Sigmoid colon (tissue), 4 donors: Measurements from ENCODE around the gene SLC9B2.

Source experiments
- EP300 ChIP-seq, 4 donors: sonication (generic); formaldehyde crosslinking; IDR thresholded peaks; one replicate each; pipeline ENCODE4 v1.6.1; 2017; ENCODE audit warnings: antibody characterized with exemption in 4 of 4
- POLR2A ChIP-seq, 2 donors: fragments of 450-650 bp; IDR thresholded peaks; one replicate each; pipeline ENCODE4 v1.6.1; 2016; ENCODE audit warnings: antibody characterized with exemption in 2 of 2, mild to moderate bottlenecking in 2 of 2, moderate library complexity in 2 of 2
- POLR2AphosphoS5 ChIP-seq, 4 donors: sonication (generic); formaldehyde crosslinking; IDR thresholded peaks; one replicate each; pipeline ENCODE4 v1.6.1; 2017; ENCODE audit warnings: antibody characterized with exemption in 4 of 4
- TF ChIP-seq, protein P1 (sequence below), 4 experiments: fragments of 450-650 bp in 3 of 4; fragments of 200-600 bp in 1 of 4; IDR thresholded peaks; one replicate each; pipeline ENCODE4 v1.5.1; 2016 to 2019; ENCODE audit warnings: antibody characterized with exemption in 4 of 4, mild to moderate bottlenecking in 3 of 4, moderate library complexity in 2 of 4

GRCh38 chr4:103108542-103108941 is 32.0 kb upstream of the SLC9B2 start:
- TF ChIP-seq POLR2A (IDR thresholded peaks at IDR 0.05) (no peak), POLR2AphosphoS5 (IDR thresholded peaks at IDR 0.05) (no peak), EP300 (IDR thresholded peaks at IDR 0.05) (no peak)
- TF ChIP-seq, protein P1, sequence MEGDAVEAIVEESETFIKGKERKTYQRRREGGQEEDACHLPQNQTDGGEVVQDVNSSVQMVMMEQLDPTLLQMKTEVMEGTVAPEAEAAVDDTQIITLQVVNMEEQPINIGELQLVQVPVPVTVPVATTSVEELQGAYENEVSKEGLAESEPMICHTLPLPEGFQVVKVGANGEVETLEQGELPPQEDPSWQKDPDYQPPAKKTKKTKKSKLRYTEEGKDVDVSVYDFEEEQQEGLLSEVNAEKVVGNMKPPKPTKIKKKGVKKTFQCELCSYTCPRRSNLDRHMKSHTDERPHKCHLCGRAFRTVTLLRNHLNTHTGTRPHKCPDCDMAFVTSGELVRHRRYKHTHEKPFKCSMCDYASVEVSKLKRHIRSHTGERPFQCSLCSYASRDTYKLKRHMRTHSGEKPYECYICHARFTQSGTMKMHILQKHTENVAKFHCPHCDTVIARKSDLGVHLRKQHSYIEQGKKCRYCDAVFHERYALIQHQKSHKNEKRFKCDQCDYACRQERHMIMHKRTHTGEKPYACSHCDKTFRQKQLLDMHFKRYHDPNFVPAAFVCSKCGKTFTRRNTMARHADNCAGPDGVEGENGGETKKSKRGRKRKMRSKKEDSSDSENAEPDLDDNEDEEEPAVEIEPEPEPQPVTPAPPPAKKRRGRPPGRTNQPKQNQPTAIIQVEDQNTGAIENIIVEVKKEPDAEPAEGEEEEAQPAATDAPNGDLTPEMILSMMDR (IDR thresholded peaks at IDR 0.05): no peak
